WTC11 (cell line): ENCODE measurements around the gene SLC9A7. TPM values are rescaled to one million over a fixed set of nuclear protein-coding genes. Genes with fewer than 3 reads are reported as not detected.

Experiments used
- ATAC-seq: fragments of 200-7000 bp; cut with Tn5 transposase; 2 replicates; pipeline ENCODE4 v1.10.0; 2021; ENCODE audit warnings: mild to moderate bottlenecking, moderate library complexity
- CTCF ChIA-PET: fragments of 300-600 bp; sonication (Branson Sonifier 250); formaldehyde crosslinking; loops from one replicate; lab custom pipeline; 2021; ENCODE audit warnings: antibody characterized with exemption; lab: Charles Lee
- POLR2A ChIA-PET: fragments of 350-600 bp; sonication (Branson Sonifier 250); formaldehyde crosslinking; loops from one replicate; lab custom pipeline; 2021; ENCODE audit warnings: antibody characterized with exemption; lab: Charles Lee
- DNase-seq: peaks from one replicate; pipeline ENCODE4 v3.0.0; 2021; ENCODE audit warnings: low spot score
- H3K27ac Mint-ChIP-seq: 2 replicates; pipeline ENCODE4 v1.8.0; 2021; ENCODE audit warnings: mixed read lengths
- H3K27me3 Mint-ChIP-seq: 2 replicates; pipeline ENCODE4 v1.8.0; 2021; ENCODE audit warnings: low read depth, mild to moderate bottlenecking, moderate library complexity, mixed read lengths
- H3K36me3 Mint-ChIP-seq: 2 replicates; pipeline ENCODE4 v1.8.0; 2021; ENCODE audit warnings: mixed read lengths
- H3K4me1 Mint-ChIP-seq: 2 replicates; pipeline ENCODE4 v1.8.0; 2022; ENCODE audit warnings: mixed read lengths
- H3K4me3 Mint-ChIP-seq: 2 replicates; pipeline ENCODE4 v1.8.0; 2021; ENCODE audit warnings: mild to moderate bottlenecking, moderate library complexity, mixed read lengths
- H3K9me3 Mint-ChIP-seq: 2 replicates; pipeline ENCODE4 v1.8.0; 2021; ENCODE audit warnings: mixed read lengths
- ATF3 ChIP-seq: sonication (generic); formaldehyde crosslinking; conservative IDR thresholded peaks from 2 replicates; pipeline ENCODE4 v1.8.1; 2022; ENCODE audit warnings: mild to moderate bottlenecking, missing genetic modification reagents
- CREB1 ChIP-seq: sonication (generic); formaldehyde crosslinking; IDR thresholded peaks from 2 replicates; pipeline ENCODE4 v1.8.0; 2023; ENCODE audit warnings: mild to moderate bottlenecking, missing genetic modification reagents
- CREM ChIP-seq: sonication (generic); formaldehyde crosslinking; IDR thresholded peaks from 2 replicates; pipeline ENCODE4 v1.8.1; 2022; ENCODE audit warnings: mild to moderate bottlenecking, missing genetic modification reagents, moderate library complexity
- CTCF ChIP-seq: fragments of 200-600 bp; IDR thresholded peaks from 2 replicates; pipeline ENCODE4 v1.8.0; 2022; ENCODE audit warnings: antibody characterized with exemption
- FOXK1 ChIP-seq: sonication (generic); formaldehyde crosslinking; IDR thresholded peaks from 2 replicates; pipeline ENCODE4 v1.8.0; 2022; ENCODE audit warnings: mild to moderate bottlenecking, moderate library complexity, missing genetic modification reagents
- GTF2I ChIP-seq: fragments of 250-450 bp; sonication (Bioruptor Pico); conservative IDR thresholded peaks from 2 replicates; pipeline ENCODE4 v1.4.0; 2021; ENCODE audit warnings: mild to moderate bottlenecking
- IRF2 ChIP-seq: sonication (generic); formaldehyde crosslinking; IDR thresholded peaks from 2 replicates; pipeline ENCODE4 v1.8.0; 2022; ENCODE audit warnings: low read depth, missing genetic modification reagents, borderline replicate concordance
- MLX ChIP-seq: sonication (generic); formaldehyde crosslinking; IDR thresholded peaks from 2 replicates; pipeline ENCODE4 v1.8.1; 2023; ENCODE audit warnings: mild to moderate bottlenecking, missing genetic modification reagents, moderate library complexity
- NFATC4 ChIP-seq: fragments of 250-450 bp; sonication (Bioruptor Pico); IDR thresholded peaks from 2 replicates; pipeline ENCODE4 v1.9.0; 2021; ENCODE audit warnings: mild to moderate bottlenecking
- NFE2L1 ChIP-seq: sonication (generic); formaldehyde crosslinking; IDR thresholded peaks from 2 replicates; pipeline ENCODE4 v1.8.1; 2023; ENCODE audit warnings: missing genetic modification reagents
- SMAD3 ChIP-seq: sonication (generic); formaldehyde crosslinking; IDR thresholded peaks from 2 replicates; pipeline ENCODE4 v1.8.0; 2022; ENCODE audit warnings: missing genetic modification reagents, mild to moderate bottlenecking, borderline replicate concordance
- TP53 ChIP-seq: sonication (generic); formaldehyde crosslinking; IDR thresholded peaks from 2 replicates; pipeline ENCODE4 v1.8.1; 2023; ENCODE audit warnings: mild to moderate bottlenecking, missing genetic modification reagents
- ZBTB21 ChIP-seq: sonication (generic); formaldehyde crosslinking; IDR thresholded peaks from 2 replicates; pipeline ENCODE4 v1.8.1; 2023; ENCODE audit warnings: mild to moderate bottlenecking, missing genetic modification reagents, borderline replicate concordance
- ZBTB43 ChIP-seq: sonication (generic); formaldehyde crosslinking; IDR thresholded peaks from 2 replicates; pipeline ENCODE4 v1.8.1; 2023; ENCODE audit warnings: mild to moderate bottlenecking, missing genetic modification reagents
- ZNF532 ChIP-seq: fragments of 250-450 bp; sonication (Bioruptor Pico); IDR thresholded peaks from 2 replicates; pipeline ENCODE4 v1.9.0; 2021; ENCODE audit warnings: mild to moderate bottlenecking, borderline replicate concordance
- total RNA-seq: library from RNA; stranded (reverse); gene quantifications from 3 replicates; pipeline ENCODE4 v1.2.3, GENCODE V29; 2021

The SLC9A7 gene
- total RNA-seq, 1 experiment from 2014 or later = 18.0 TPM

- Mint-ChIP-seq H3K27ac (no peak overlapping the region), H3K36me3 (no peaks in the 10 kb centered on the region), H3K9me3 (no peaks in the 10 kb centered on the region), H3K27me3 (no peaks in the 10 kb centered on the region; the same call in 1 of the 2 replicates), H3K4me1 (peaks cover 11% of the 10 kb centered on the region), H3K4me3 (no peak overlapping the region)
- peak; percentile 69 for ATAC-seq
- ChIA-PET CTCF (interaction anchor here (0.6 to 1.9 kb wide), 10 partner anchors 18 to 225 kb away, joined by 3 to 19 read pairs (median 4); partner anchors contain the start of gene SLC9A7), POLR2A (no interaction called here)
- TF ChIP-seq NFE2L1 (CRISPR knock-in tag) = no peak
- TF ChIP-seq CTCF = peak; percentile 41
- peak; percentile 77 for DNase-seq
Observed at GRCh38 chrX:46796574-46797191, 37.8 kb upstream of the SLC9A7 start.

GRCh38 chrX:46793386-46794143 lies 34.6 kb upstream of the SLC9A7 start:
- ChIA-PET POLR2A (no interaction called here), CTCF (no interaction called here)
- H3K27me3 Mint-ChIP-seq = no peaks in the 10 kb centered on the region; the same call in 1 of the 2 replicates
- H3K36me3 Mint-ChIP-seq = no peaks in the 10 kb centered on the region
- no peak overlapping the region for H3K4me3 Mint-ChIP-seq
- no peak overlapping the region for H3K27ac Mint-ChIP-seq
- DNase-seq (no peak), ATAC-seq (no peak)
- H3K9me3 Mint-ChIP-seq = no peaks in the 10 kb centered on the region
- peaks cover 17% of the 10 kb centered on the region for H3K4me1 Mint-ChIP-seq
- TF ChIP-seq ZBTB21 (no peak), MLX (CRISPR knock-in tag) (no peak), ATF3 (CRISPR knock-in tag) (no peak), TP53 (no peak), NFATC4 (CRISPR knock-in tag) (no peak), FOXK1 (CRISPR knock-in tag) (no peak), CREB1 (CRISPR knock-in tag) (no peak), ZNF532 (CRISPR knock-in tag) (no peak), ZBTB43 (no peak), GTF2I (CRISPR knock-in tag) (no peak), IRF2 (no peak), CREM (CRISPR knock-in tag) (no peak), SMAD3 (CRISPR knock-in tag) (no peak)
